Measurements from ENCODE around the gene ANTXR1.
"Not testable (repeated sequence)": the region's sequence is repeated elsewhere in the genome, so short reads cannot be mapped to it uniquely, and the experiment has no call there.

The ANTXR1 gene

DNA sequence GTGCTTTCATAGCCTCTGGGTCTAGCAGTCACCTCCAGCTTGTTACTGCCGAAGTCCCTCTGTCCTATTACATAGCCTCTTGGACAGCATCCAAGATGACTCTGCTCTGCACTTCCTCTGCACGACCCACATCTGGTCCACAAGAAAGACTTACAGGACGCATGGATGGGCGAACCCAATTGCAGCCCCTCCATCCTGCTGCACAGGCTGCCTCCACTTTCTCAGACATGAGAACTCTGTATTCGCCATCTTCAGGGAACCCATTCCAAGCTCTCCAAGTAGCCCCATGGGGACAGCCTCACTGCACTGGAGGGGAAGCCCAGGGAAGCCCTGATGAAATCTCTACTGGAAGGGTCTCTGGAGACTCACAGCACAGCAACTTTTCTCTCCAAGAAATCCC lies 201.9 kb downstream of the ANTXR1 start:
- DNase-seq, result no peak

GRCh38 chr2:69216535-69217332 lies 203.8 kb downstream of the ANTXR1 start:
- no peak for DNase-seq

DNA sequence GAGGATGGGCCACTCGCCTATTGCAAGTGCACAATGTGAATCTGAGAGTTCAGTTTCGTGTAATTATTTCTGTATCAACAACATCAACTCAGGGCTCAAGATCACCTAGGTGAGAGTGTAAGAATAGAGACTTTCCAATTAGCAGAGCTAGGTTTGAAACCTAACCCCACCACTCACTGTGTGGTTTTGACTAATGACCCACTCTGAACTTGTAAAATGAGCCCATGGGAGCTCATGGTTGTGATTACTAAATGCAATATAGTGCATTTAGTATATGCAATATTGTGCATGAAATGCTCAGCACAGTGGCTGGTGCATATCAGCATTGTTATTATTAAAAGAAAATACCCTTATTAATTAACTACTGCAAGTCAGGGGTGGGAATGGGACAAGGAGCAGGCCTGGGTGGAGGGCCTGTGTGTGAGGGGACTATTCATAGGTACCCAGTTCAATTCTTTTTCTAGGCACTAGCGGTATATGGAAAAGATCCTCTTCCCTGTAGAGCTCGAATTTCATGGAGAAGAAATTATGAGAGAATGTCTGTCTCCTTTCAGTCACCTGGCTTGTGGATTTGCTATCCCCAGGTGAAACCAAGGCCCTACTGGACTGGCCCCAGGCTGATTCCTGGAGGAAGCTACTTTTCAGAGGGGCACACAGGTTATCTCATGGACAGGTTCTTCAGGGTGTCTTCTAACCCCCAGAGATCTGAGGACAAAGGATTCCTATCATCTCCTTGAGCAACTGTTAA lies 204.5 kb downstream of the ANTXR1 start:
- no peak for DNase-seq

DNA sequence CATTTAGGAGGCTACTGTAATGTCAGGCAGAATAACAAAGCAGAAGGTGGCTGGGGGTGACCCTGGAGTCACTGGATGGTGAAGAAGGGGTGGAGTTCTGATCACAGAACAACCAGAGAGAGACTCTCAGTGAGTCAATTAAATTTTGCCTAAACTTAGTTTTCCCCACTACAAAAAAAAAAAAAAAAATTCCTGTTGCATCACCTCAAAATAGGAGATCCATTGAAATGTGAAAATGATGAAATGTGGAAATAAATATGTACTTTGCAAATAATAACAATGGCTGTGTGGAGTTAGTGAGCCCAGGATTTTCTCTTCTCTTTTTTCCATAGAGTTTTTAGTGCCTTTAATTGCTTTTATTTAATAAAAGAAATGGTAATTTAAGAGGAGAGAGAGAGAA lies 208.5 kb downstream of the ANTXR1 start:
- no peak for DNase-seq

DNA sequence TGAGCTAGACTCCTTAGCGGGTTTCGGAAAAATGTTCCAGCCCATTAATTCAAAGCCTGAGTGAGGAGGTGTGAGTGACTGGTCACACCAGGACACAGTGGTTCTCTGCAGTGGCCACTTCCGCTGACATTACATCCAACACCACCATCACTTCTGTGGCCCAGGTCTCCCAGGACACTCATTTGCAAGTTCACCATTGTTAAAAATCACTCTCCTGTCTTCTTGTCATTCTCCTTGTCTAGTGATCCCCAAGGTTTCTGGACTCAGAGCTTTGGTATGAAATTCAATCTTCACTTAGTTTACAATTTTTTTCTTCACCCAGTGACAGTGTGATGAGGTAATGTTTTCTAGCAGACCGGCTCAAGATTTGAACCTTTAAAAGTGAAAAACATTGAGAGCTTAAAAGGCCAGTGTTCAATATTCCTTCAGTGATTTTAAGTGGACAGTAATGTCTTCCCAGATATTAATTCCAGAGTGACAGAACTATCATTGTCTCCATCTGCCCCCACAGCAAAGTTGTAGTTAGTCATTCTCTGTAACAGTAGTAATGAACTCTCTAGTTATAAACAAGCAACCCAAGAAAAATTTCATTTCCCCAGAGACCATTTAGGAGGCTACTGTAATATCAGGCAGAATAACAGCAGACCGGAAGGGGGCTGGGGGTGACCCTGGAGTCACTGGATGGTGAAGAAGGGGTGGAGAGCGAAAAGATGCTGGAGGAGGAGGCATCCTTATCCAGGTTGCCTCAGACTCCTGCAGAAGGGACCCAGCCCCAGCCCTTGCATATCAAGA lies 209.2 kb downstream of the ANTXR1 start:
- DNase-seq, result no peak

- DNase-seq, result no peak
These were observed 210.1 kb downstream of the ANTXR1 start for GRCh38 chr2:69222953-69223658.

GRCh38 chr2:69223759-69224511 lies 211.0 kb downstream of the ANTXR1 start:
- DNase-seq, result no peak

DNA sequence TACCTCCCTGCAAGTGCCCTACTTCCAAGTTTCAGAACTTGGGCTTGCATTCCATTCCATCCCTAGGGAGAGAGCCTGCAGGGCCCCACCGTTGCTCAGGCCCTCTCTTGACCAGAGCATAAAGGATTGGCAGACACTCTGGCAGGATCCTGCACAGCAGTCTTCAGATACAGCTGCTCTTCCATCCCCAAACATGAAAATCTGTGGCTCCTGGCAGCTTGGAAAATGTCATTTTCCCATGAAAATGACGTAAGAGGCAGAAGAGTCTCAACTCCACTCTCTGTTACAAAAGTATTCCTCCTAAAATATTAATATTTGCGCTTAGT lies 211.5 kb downstream of the ANTXR1 start:
- DNase-seq, result no peak

DNA sequence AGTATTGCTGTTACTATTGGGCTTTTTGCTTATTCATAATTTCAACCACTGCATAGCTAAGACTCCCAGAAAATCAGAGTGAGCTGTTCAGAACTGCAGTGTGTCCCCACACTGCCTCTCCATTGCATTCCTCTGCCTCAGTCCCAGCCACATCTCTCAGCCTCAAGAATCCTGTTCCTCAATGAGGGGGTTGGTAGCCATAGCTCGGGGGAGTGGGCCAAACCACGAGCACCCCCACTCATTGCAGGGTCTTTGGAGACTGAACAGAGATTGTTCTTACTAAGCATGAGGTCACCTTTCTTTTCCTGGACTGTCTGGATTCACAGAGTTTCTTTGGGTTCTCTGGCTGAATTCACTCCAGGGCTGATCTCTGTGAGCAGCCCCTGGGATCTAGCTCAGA lies 213.0 kb downstream of the ANTXR1 start:
- DNase-seq, result no peak

- DNase-seq, result no peak
These were observed 213.9 kb downstream of the ANTXR1 start for GRCh38 chr2:69226903-69227302.

DNA sequence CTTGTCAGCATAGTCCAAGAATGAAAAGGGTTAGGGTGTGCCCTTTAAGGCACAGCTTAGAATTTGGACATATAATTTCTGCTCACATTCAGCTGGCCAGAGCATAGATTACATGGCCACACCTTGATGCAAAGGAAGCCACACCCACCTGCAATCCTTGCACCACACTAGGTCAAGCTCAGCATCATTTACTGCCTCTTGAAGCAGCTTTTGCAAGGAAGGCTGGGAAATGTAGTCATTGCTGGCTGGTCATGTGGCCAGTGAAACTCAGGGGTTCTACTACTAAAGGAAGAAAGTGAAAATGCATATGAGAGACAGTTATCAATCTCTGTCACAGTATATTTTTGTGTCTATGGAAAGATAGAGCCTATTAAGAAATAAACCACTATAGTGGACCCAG lies 214.7 kb downstream of the ANTXR1 start:
- no peak for DNase-seq

DNA sequence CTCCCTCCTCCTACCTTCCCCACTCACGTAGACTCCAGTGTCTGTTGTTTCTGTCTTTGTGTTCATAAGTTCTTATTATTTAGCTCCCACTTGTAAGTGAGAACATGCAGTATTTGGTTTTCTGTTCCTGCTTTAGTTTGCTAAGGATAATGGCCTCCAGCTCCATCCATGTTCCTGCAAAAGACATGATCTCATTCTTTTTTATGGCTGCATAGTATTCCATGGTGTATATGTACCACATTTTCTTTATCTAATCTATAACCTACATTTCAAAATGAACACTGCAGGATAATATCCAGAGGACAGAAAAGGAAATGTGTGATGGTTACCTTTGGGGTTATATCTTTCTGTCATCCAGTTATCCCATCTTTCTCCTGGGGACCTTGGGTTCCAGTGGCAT lies 218.0 kb downstream of the ANTXR1 start:
- not testable (repeated sequence) for DNase-seq

GRCh38 chr2:69231612-69232277 lies 218.8 kb downstream of the ANTXR1 start:
- DNase-seq, result no peak

DNA sequence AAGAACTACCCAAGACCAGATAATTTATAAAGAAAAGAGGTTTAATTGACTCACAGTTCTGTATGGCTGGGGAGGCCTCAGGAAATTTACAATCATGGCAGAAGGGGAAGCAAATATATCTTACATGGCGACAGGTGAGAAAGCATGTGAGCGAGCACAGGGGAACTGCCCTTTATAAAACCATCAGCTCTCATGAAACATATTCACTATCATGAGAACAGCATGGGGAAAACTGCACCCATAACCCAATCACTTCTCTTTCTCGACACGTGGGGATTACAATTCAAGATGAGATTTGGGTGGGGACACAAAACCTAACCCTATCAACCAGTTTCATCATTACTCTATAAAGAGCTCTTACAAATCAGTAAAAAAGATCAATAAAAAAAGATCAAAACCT lies 222.9 kb downstream of the ANTXR1 start:
- DNase-seq, result not testable (repeated sequence)

GRCh38 chr2:69237070-69237670 lies 224.2 kb downstream of the ANTXR1 start:
- no peak for DNase-seq

- DNase-seq, result no peak
These were observed 225.6 kb downstream of the ANTXR1 start for GRCh38 chr2:69238449-69239031.

- DNase-seq, result no peak
These were observed 228.1 kb downstream of the ANTXR1 start for GRCh38 chr2:69241093-69241492.

- DNase-seq, result no peak
These were observed 228.9 kb downstream of the ANTXR1 start for GRCh38 chr2:69241664-69242514.

DNA sequence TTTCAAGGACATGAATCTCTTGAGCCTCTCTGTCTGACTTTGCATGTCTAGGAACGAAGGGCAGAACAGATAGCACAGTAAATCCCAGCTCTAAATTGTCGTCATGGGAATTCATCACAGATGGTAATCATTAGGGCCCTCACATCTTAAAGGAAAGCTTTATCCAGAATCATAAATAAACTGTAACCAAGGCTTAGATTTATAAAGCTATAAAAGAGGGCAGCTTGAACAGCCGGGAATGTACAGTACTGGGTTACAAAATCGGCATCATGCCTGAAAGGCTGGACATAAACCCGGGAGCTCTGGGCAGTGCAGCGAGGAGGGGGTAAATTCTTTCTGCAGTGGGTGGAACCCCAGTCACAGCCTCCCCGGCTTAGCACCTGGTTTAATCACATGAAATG lies 229.7 kb downstream of the ANTXR1 start:
- no peak for DNase-seq

DNA sequence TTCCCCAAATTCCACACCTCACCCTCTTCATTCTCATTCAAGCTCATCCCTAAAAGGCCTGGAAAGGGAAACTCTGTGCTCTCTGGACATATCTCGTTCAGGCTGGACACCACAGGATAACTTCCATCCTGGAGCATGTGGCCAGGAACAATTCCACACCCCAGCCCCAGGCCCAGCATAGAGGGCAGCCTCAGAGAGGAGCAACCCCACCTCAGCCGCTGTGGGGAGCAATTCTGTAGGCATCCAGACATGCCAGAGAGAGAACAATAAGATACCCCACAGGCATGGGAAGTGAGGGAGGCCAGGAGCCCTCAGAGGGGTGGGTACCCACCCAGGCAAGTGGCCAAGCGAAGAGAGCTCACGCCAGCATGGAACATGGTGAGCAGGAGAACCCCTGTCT lies 230.7 kb downstream of the ANTXR1 start:
- no peak for DNase-seq
